Cardiac septum (tissue), 1 donor: Measurements from ENCODE around the gene CTNNA3. TPM values are rescaled to one million over a fixed set of nuclear protein-coding genes. Genes with fewer than 3 reads are reported as not detected.

ENCODE experiments used
- DNase-seq: peaks from one replicate; pipeline ENCODE4 v3.0.0-alpha.2; 2020; ENCODE audit warnings: low spot score
- intact Hi-C: fragments of 100-400 bp; cut with DNase I; formaldehyde crosslinking; loops from one replicate; pipeline ENCODE4 v1.14.0; 2022
- total RNA-seq: library from RNA; stranded (reverse); fragmentation: NEBNext Ultra II Directional; extraction: Animal tissue kit (Norgen Biotek cat#: 25700); gene quantifications from one replicate; pipeline ENCODE4 v1.2.1, GENCODE V29; 2021
- donor health status: DM: no; HTN: no; CAD: no.

Gene CTNNA3
- total RNA-seq, 1 donor from 2014 or later, result 198 TPM

DNA sequence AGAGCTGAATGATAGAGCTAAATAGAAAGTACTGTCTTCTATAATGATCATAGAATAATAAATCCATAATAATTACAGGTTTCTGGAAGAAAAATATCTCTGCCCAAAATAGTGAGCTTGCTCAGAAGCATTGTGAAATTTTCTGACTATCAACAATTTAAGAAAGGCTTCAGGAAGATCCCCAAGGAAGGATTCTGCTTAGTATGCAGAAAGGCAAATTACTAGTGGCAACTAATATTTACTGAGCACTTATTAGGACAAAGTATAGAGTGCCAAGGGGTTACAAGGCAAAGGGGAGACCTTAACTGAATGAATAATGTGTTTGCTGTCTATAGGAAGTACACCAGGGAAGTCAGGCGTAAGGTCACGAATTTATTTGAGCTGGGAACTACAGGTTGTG lies 928.3 kb downstream of the CTNNA3 start:
- DNase-seq, result no peak
- intact Hi-C loops, result no loop called here

DNA sequence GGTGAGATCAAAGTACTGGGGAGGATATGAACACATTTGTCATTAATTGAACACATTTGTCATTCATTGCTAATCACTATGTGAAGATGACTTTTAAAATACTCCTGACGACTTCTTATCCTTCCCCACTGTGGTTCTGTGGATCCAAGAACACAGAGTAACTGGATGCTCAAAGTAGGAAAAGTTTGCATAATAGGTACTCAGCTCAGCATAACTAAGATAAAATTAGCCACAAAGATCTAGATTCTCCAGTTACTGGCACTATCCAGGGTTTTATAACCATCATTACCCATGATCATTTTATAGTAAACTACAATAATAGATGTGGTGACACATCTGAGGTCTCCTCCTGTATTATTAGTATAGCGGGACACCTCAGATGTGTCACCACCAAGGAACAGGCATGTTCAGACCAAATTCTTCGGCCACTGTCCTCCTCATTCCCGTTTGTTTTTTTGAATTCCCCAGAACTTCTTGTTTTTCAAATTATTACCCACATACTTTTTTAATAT lies 933.7 kb downstream of the CTNNA3 start:
- no peak for DNase-seq
- intact Hi-C loops, result no loop called here

DNA sequence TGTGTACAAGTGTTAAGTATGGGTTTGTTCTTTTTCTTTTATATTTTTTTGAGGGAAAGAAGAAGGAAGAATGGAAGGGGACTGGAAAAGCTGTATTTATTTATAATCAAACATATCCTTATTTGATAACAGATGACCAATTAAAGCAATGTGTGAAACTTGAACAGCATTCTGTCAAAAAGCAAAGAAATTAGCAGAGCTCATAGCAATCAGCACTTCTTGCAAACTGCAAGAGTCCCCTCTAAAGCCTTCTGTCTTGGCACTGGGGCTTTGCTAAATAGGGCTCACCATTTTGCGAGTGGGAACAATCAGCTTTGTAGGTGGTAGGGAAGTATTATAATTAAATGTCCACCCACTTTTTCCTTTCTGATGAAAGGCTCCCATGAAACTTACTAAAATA lies 935.1 kb downstream of the CTNNA3 start:
- intact Hi-C loops, result no loop called here
- DNase-seq, result no peak

DNA sequence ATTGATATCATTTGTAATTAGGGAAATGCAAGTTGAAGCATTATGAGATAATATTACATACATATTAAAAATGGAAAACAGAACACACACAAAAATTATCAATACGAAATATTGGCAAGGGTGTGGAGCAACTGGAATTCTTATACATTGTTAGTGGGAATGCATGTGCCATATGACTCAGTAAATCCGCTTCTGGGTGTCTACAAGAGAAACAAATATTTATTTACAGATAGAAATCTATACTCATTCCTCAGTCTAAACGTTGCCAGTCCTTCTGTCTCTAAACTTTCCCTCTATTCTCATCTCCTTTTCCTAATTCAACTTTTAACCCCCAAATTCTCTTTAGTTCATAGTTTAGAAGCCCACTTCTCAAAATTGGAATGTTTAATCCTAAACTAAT lies 940.5 kb downstream of the CTNNA3 start:
- no peak for DNase-seq
- intact Hi-C loops, result no loop called here

GRCh38 chr10:66752714-66753113 lies 943.3 kb downstream of the CTNNA3 start:
- intact Hi-C loops, result no loop called here
- no peak for DNase-seq

DNA sequence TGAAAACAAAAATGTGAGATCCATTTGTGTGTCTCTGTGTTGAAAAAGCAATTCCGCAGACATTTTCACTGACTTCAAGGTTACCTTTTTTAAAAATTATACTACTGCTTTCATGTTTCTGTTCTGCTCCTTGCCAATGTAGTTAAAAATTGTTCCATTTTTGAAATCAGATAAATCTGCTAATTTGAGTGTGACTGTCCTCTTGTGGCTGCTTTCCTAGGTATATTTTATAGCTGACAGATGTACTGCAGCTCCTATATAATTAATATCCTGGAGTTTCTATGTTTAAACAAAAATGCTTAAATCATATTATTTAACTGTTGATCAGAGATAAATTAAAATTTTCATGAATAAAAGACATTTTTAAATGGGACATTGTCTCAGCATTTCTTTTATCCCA lies 947.8 kb downstream of the CTNNA3 start:
- intact Hi-C loops, result no loop called here
- DNase-seq, result no peak

GRCh38 chr10:66747451-66747850 lies 948.5 kb downstream of the CTNNA3 start:
- intact Hi-C loops, result no loop called here
- no peak for DNase-seq

DNA sequence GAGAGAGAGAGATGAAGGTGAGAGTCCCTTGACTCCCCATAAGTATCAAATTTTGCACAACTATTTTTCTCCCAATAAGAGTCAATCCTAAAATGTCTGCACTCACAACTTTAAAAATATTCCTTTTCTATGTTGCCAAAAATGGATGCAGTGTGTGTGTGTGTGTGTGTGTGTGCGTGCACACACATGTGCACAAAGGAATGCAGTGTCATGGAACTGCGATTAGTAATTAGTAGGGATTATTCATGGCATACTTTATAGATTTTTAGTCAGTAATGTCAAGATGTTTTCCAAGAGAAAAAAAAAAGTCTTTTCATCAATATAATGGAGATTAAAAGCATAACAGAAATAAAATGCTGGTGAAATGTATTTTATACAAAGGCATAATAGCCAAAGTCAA lies 949.3 kb downstream of the CTNNA3 start:
- DNase-seq, result no peak
- intact Hi-C loops, result no loop called here

- no peak for DNase-seq
- intact Hi-C loops, result no loop called here
Observed at GRCh38 chr10:66746246-66746645, 949.7 kb downstream of the CTNNA3 start.

DNA sequence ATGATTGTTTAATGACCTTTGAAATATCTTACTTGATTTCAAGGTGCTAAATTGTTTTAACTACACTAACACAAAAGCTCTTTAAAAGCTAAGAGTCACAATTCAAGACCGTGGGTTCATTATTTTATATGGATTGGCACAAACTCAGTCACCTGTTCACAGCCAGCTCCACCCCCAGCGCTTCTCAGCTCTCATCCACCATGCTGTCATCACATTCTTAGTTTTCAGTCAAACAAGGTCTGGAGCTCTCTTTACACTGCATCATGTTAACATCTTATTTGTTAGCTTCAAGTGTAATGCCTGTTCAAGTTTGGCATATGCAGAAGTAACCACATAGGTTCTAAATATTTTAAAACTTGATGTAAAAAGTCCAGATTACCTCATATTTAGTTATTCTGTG lies 951.1 kb downstream of the CTNNA3 start:
- DNase-seq, result no peak
- intact Hi-C loops, result no loop called here

- intact Hi-C loops, result no loop called here
- DNase-seq, result no peak
Observed at GRCh38 chr10:66737241-66737640, 958.8 kb downstream of the CTNNA3 start.

DNA sequence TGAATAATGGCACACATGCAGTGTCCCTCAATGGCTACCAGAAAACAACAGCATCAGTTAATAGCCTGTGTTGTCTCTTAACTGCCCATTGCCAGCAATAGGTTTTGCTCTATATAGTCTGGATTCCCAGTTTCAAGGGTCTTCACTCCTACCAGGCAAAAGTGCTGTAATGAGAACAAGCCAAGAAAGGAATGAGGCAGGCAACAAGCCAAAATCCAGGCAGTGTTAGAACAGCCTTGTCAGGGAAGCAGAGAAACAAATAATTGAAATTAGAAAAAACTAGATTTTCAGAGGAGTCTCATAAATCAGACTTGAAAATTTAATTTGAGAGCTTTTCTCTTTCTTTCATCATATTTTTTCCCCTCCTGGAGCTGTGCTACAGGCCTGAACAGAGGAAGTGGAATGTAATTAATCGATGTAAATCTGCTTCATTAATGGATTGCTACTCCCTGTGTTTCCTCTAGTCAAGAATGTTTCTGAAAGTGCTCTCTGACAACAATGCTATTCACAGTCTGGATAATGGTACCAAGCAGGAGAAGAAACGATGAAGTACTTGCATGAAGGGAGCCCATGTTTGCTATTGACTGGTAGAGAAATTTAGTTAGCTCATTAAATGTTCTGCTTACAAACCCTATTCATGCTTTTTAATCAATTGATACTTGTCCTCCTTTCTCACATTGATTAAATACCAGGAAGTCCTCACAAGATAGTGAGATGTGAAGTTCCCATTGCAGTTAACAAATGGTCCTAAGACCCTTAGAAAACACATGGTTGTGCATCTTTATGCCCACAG lies 972.2 kb downstream of the CTNNA3 start:
- no peak for DNase-seq
- intact Hi-C loops, result no loop called here

- intact Hi-C loops, result no loop called here
- DNase-seq, result no peak
Observed at GRCh38 chr10:66719483-66719882, 976.5 kb downstream of the CTNNA3 start.

DNA sequence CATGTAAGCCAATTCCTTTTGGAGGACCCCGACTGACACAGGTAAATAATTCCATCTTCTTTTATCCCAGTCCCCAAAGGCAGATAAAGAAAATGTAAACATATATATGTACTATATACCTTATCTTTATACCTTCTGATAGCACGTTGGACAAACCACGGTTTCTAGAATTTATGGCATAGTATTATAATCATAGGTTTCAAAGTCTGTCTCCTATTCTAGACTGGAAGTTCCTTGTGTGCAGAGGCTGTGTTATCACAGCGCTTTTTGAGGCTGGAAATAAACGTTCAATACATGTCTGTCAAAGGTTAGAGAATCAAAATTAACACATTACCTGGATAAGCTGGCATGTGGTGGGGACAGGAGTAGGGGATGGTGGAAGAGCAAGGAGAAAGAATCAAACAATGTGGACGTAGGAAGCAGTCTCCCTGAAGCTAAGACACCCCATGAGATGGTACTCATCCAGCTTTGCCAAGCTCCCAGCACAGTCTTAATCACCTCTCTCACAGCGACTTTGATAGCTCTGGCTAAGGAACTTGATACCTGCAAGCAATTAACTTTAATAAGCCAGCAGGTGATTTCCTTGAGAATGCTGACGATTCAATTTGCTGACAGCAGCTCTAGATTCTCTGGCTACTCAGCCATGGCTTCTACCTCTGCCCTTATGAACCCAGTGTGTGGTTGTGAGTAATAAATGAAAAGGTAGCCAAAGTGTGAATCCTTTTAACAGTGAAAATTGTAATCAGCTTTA lies 978.6 kb downstream of the CTNNA3 start:
- DNase-seq, result no peak
- intact Hi-C loops, result no loop called here

- intact Hi-C loops, result no loop called here
Observed at GRCh38 chr10:66714741-66715140, 981.3 kb downstream of the CTNNA3 start.

GRCh38 chr10:66713387-66713786 lies 982.6 kb downstream of the CTNNA3 start:
- intact Hi-C loops, result no loop called here
- DNase-seq, result no peak

More at GRCh38 chr10:66714741-66715140, 981.3 kb downstream of the CTNNA3 start:
- DNase-seq, result no peak

DNA sequence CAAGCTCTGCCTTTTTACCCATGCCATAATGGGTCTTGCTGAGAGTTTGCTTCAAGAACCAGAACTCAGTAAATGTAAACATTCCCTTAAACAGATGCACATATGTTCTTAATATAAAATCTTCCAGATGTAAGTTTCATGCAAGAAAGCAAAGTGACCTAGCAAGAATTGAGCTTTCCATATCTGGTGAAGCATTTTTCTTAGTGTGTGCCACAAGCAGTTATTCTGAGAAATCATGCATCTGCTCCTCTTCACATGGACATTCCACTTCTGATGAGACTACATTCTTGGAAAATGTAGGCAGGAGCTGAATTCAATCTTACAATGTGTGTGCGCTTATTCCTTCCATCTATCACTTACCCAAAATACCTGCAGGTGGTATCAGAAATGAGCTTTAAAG lies 997.9 kb downstream of the CTNNA3 start:
- no peak for DNase-seq
- intact Hi-C loops, result no loop called here

- no peak for DNase-seq
- intact Hi-C loops, result no loop called here
Observed at GRCh38 chr10:66695046-66695445, 1000.9 kb downstream of the CTNNA3 start.

- no peak for DNase-seq
- intact Hi-C loops, result no loop called here
Observed at GRCh38 chr10:66684581-66684980, 1011.4 kb downstream of the CTNNA3 start.

- DNase-seq, result no peak
- intact Hi-C loops, result no loop called here
Observed at GRCh38 chr10:66680886-66681285, 1015.1 kb downstream of the CTNNA3 start.

DNA sequence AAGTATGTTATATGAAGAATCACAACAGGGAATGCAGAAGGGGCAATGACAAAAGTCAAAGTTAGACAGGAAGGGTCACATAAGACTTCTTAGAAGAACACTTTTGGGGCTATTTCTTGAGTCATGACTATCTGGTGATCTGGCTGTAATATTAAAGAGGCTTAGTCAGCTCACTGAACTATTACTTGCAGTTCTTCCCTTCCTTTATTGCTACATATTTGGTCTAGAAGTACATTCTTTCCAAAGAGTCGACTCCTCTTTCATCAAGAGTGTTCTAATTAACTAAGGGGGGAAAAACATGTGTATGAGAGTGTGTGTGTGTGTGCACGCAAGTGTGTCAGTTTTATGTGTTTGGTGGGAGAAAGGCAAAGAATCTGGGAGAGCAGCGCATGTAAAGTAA lies 1017.5 kb downstream of the CTNNA3 start:
- intact Hi-C loops, result no loop called here
- no peak for DNase-seq
